EL (cell line): ENCODE data around the gene KIF2A.

Source experiments
- DNase-seq: peaks from one replicate; pipeline ENCODE4 v3.0.0-alpha.2; 2016

Gene KIF2A

DNA sequence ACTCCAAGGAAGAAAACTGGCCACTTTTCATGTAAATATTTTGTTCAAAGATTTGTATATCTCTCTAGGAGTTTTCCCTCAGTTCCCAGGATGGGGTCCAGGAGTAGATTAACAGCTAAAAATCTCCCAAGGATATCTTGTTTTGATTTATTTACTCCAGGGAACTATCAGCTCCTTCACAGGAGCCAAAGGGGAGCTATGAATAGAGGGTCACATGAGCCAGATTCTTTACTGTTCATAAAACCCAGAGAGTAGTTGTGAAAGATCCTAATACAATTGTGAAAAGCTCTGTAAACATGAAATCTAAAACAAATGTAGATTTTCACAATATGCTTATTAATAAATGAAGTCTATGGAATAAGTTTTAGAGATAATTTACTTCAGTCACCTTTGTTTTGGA lies 80.8 kb downstream of the KIF2A start:
- DNase-seq: no peak

DNA sequence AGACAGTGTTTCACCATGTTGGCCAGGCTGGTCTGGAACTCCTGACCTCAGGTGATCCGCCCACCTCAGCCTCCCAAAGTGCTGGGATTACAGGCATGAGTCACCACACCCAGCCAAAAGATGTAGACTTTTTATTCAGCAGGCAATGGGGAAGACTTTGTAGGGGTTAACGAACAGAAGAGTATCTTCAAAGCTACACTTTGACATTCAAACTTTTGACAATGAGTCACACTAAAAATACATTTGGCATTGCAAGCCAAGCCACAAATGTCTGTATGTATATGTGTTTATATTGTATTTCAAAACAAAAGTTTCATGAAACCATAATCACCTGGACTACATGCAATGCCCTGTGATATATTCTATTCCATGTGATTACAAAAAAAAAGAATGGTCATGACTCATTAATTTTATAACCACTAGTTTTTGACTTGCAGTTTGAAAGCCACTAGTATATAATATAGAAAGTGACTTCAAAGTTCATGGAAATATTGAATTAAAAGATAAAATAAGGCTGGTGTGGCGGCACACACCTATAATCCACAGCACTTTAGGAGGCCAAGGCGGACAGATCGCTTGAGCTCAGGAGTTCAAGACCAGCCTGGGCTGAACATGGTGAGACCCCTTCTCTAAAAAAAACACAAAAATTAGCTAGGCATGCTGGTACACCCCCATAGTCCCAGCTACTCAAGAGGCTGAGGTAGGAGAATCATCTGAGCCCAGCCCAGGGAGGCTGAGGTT lies 89.4 kb downstream of the KIF2A start:
- DNase-seq: peak; percentile 28

DNA sequence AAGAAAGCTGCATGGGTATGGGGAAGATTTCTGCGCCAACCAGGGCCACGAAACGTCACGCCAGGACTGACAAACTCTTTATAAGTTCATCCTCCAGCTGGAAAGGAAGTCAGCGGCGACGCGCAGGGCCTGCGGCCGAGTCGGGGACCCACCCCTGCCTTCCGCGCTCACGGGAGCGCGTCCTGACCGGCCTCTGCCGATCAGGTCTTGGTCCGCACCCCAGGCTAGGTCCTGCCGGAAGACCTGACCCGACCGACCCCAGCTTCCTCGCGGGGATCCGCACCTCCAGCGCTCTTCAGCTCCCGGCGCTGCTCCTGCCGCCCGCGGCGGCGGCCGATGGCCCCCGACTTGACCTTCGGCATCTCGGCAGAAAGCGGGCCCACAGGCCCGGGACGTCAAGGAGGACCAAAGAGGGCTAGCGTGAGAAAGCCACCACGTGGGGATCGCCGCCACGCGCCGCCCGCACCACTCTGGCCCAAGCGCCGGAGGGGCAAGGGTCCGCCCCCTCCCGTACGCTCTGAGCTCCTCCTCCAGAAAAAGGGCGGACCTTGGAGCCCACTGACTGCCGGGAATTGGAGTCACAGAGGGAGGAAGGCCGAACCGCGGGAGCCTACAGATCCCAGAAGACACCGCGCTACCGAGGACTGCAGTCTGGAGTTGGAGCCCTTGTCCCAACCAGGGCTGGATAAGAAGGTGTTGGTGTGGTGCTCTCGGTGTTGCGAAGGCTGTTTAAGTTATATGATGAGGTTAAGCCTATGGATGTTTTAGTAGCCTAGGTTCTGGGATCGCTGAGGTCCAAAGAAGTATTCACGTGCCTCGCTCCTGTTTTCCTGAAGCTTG lies 97.6 kb downstream of the KIF2A start, which contains the start of gene DIMT1:
TSS of gene DIMT1 (minus strand) at position 495 of the 840 bp plus-strand sequence. CDS start at position 362, 133 bp downstream.
- peak; percentile 98 for DNase-seq

DNA sequence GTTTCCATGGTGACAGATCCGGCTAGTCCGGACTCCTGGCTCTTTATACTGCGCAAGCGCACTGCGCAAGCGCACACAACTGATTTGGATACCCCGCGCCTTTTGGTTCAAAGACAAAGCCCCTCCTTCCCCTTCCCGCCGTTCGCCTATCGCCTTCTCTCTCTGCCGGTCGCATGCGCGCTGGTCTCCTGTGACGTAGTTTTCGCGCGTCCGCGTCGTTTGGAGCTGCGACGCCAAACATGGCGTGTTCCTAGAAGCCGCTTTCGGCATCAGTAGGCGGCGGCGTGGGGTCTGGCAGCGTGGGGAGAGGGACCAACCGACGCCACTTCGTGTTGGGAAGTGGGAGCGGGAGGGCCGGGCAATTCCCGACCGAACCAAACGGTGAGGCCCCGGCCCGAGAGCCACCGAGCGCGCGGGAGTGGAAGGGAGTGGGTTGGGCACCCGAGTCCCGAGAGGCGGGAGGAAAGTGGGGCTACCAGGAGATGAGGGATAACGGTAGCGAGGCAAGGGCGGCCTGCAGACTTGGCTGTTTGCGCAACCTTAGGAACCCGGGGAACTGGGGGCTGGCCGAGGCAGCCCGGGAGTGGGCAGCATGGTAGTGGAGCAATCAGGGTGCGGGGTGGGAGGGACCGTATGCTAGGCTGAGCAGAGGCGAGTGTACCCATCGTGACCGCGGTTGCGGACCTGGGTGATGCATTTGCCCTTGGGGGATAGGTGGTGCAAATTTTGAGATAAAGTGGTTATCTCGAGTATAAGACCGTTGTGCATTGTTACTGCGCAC lies 106.7 kb downstream of the KIF2A start, which contains the start of gene IPO11:
TSS of gene IPO11 (plus strand) at position 215 of the 781 bp plus-strand sequence. CDS start 24,517 bp downstream, outside the sequence.
- peak; percentile 100 for DNase-seq

DNA sequence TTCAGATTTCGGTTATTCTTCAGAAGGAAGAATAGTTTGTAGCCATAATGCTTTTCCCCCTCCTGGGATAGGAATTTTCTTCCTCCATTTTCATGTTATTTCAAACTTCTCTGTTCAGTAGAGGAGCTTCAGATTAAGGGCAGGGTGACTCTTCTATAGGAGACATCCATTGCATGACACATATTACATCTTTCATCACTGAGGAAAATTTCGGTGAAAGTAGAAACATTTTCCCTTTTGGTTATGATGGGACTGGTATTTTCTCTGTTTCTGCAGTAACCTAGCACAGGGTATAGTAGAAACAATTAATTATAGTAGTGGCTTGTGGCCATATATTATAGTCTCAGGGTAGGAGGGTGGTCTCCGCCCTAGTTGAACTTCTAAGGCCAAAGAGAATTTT lies 107.7 kb downstream of the KIF2A start:
- DNase-seq: no peak

DNA sequence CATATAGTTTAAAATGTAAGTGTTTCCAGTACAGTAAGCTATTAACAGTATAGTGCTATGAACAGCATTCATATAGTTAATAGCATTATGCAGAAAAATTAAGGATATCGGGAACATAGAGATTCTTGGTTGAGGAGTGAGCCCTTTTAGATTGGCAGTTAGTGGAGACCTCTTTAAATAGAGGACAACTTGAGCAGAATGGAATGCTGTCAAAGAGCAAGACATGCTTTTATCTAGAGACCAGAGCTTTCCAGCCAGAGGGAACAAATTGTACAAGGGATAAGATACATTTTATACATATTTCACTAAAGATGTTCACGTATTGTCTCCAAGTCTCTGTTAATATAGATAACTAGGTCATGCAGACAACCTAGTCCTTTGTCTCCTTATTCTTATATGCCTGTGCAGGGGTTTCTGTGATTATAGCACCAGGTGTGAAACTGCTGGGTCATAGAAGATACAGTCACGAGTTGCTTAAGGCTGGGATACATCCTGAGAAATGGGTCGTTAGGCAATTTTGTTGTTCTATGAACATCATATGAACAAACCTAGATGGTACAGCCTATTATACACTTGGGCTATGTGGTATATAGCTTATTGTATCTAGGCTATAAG lies 112.6 kb downstream of the KIF2A start:
- no peak for DNase-seq

DNA sequence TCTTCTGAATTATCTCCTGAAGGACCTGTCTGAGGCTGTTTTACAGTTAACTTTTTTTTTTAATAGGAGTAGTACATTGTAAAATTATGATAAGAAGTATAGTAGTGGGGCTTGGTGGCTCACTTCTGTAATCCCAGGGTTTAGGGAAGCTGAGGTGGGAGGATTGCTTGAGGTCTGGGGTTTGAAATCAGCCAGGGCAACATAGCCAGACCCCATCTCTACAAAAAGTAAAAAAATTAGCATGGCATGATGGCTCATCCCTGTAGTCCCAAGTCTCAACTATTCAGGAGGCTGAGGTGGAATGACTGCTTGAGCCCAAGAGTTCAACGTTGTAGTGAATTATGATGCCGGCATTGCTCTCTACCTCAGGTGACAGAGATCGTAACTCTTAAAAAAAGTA lies 113.6 kb downstream of the KIF2A start:
- no peak for DNase-seq

DNA sequence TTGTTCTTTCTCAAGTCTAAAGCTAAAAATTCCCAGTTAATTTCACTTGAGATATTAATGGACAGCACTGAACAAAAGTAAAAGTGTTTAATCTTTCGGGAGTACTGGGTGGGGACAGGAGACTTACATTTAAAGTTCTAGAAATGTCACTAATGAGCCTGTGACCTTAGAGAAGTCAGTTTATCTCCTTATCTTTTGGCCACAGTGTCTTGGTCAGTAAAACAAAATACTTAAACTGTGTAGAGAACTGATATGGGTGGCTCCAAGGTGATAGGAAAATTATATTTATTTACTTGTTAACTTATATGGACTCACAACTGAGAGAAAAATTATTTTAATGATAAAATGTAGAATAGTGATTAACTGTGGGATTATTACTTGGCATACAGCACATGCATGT lies 115.4 kb downstream of the KIF2A start:
- DNase-seq: no peak

DNA sequence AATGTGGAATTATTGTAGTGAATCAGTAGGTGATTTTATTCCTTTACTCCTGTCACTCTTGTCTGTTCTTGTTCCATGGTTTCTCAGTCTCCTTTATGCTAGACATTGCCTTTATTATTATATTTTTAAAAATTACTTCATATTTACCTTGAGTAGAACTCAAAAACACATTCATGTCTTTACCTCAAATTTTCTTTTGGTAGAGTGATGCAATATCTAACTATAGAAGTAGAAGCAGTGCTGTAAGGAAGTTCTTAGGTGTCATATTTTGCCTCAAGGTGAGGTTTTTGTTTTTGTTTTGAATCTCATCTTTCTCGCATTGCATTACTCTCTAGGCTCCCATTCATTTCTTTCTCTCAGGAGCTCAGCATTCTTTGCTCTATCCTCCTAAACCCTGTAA lies 118.8 kb downstream of the KIF2A start:
- no peak for DNase-seq

DNA sequence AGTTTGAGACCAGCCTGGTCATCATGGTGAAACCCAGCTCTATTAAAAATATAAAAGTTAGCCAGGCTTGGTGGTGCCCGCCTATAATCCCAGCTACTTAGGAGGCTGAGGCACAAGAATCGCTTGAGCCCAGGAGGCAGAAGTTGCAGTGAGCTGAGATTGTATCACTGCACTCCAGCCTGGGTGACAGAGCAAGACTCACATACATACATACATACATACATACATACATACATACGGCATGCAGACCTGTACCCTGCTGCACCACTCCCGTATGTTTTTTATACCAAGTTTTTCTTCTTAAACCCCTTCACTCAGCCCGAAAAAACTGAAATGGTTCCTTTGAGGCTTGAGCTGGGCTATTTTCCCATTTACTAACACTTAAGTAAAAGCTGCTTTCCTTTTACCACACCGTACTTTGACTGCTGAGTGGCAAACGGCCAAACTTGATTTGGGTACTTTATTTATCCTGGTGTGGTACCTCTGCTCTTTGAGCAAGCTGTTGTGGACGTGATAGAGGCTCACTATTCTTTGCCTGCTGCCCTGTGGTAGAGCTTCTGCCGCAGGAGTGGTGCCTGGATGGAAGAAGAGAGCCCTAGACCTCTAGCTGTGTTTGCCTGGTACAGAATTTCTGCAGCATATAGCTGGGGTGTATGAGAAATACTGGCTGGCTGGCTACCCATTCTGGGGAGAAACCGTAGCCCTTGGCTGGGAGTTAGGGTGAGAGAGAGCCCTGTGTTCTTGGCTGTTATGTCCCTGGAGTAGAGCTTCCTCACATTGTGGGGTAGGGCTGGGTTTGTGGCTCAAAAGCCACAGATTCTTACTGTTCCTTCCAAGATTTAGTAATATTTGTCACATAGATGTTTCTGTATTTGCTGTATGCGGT lies 126.0 kb downstream of the KIF2A start:
- DNase-seq: no peak

DNA sequence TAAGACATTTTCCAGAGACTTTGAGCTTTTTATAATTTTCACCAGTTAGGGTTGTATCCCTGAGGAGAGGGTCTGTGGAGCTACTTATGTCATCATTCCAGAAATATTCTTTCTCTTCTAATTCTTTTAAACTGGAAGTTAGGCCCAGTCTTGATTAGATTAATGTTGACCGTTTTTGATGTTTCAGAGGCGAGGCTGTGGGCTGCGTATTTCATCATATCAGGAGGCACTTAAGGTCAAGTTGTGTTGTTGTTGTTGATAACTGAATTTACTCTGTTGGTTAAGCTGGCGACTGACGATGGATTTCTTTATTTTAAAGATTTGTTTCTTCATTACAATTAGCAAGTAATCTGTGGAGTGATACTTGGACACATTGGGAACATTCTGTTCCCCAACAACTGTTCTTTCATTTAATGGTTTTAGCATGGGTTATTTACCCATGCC lies 126.6 kb downstream of the KIF2A start:
- DNase-seq: no peak
